Stimulated activated memory B cell treated with anti-CD40 and anti-IgM and Interleukin-4, amounts not matched to agents 10 μg/mL and 1 μg/mL and 100 μg/mL, for 72 hours (primary cell): ENCODE data around the gene SLC17A5.
"Not testable (repeated sequence)": the region's sequence is repeated elsewhere in the genome, so short reads cannot be mapped to it uniquely, and the experiment has no call there.

Source experiments
- ATAC-seq: fragments of 150-1000 bp; cut with Tn5 transposase; 2 replicates; pipeline ENCODE4 v1.10.0; 2021
- H3K27ac Mint-ChIP-seq: one replicate; pipeline ENCODE4 v1.8.0; 2022; ENCODE audit warnings: mild to moderate bottlenecking, mixed read lengths
- H3K27me3 Mint-ChIP-seq: one replicate; pipeline ENCODE4 v1.8.0; 2022; ENCODE audit warnings: mixed read lengths
- H3K36me3 Mint-ChIP-seq: one replicate; pipeline ENCODE4 v1.8.0; 2022; ENCODE audit warnings: mixed read lengths
- H3K4me1 Mint-ChIP-seq: one replicate; pipeline ENCODE4 v1.8.0; 2022; ENCODE audit warnings: mixed read lengths
- H3K4me3 Mint-ChIP-seq: one replicate; pipeline ENCODE4 v1.8.0; 2022; ENCODE audit warnings: mild to moderate bottlenecking, moderate library complexity, mixed read lengths
- H3K9me3 Mint-ChIP-seq: one replicate; pipeline ENCODE4 v1.8.0; 2022; ENCODE audit warnings: mixed read lengths

The SLC17A5 gene

DNA sequence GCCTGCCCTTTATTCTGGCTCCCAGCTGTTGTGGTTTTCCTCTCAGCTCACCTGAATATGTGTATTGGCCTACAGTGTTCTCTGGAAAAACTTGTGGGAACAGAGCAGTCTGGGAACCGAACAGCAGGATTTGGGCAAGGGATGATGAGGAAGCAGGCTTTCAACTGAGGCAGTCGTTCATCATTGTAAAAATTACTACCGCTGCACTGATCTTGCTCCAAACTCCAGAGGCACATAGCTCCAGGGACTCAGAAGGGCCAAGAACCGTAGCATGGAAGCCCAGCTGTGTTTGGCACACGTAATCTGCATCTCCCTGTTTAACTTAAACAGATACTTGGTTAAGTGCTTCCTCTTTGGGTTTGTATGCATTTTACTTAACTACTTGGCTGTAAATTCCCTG lies 84.7 kb downstream of the SLC17A5 start:
- Mint-ChIP-seq H3K9me3 (no peaks in the 10 kb centered on the region), H3K27ac (no peak overlapping the region), H3K4me1 (no peaks in the 10 kb centered on the region), H3K27me3 (no peaks in the 10 kb centered on the region), H3K4me3 (no peak overlapping the region), H3K36me3 (no peaks in the 10 kb centered on the region)
- ATAC-seq = no peak

DNA sequence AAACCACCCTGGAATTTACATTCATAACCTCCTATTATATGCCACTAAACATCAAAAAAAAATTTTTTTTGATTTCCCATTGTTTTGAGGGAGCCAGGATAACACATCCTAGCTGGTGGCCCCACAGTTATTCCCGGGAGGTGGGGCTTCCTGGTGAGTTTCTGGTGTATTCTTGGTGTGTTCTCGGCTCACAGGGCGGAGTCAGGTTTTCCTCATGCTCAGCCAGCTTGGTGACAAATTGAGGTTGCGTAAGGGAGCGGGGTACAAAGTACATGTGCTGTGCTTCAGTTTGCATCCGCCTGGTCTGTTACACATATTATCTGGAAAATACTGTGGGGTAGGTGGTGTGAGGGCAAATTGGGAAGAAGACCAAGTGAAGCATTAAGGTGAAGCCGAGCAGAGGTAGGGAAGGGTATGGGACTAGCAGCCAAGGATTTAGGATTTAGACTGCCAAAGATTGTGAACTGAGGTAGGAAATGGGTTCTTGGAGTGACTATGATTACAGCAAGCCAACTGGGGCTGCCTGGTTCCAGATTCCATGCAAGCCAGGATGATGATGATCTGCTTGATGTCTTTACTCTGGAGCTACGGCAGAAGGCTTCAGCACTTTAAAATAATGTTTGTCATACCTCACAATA lies 86.7 kb downstream of the SLC17A5 start:
- Mint-ChIP-seq H3K4me1 (no peaks in the 10 kb centered on the region), H3K27ac (no peak overlapping the region), H3K36me3 (no peaks in the 10 kb centered on the region), H3K4me3 (no peak overlapping the region), H3K27me3 (no peaks in the 10 kb centered on the region), H3K9me3 (no peaks in the 10 kb centered on the region)
- ATAC-seq = no peak

- not testable (repeated sequence) for H3K4me3 Mint-ChIP-seq, ATAC-seq
Observed at GRCh38 chr6:73566486-73566871, 87.3 kb downstream of the SLC17A5 start.

GRCh38 chr6:73565767-73566485 lies 87.9 kb downstream of the SLC17A5 start:
- no peaks in the 10 kb centered on the region for H3K9me3 Mint-ChIP-seq
- H3K4me3 Mint-ChIP-seq = no peak overlapping the region
- no peak for ATAC-seq
- peaks cover 4% of the 10 kb centered on the region for H3K4me1 Mint-ChIP-seq
- H3K36me3 Mint-ChIP-seq = no peaks in the 10 kb centered on the region
- no peak overlapping the region for H3K27ac Mint-ChIP-seq
- H3K27me3 Mint-ChIP-seq = no peaks in the 10 kb centered on the region

More at GRCh38 chr6:73566486-73566871, 87.3 kb downstream of the SLC17A5 start:
- H3K27me3 Mint-ChIP-seq, H3K27ac Mint-ChIP-seq, H3K4me1 Mint-ChIP-seq, H3K36me3 Mint-ChIP-seq, H3K9me3 Mint-ChIP-seq: not testable (repeated sequence)

- Mint-ChIP-seq H3K36me3 (no peaks in the 10 kb centered on the region), H3K27ac (no peak overlapping the region), H3K4me1 (peaks cover 12% of the 10 kb centered on the region), H3K9me3 (no peaks in the 10 kb centered on the region), H3K27me3 (no peaks in the 10 kb centered on the region), H3K4me3 (no peak overlapping the region)
- ATAC-seq = no peak
Observed at GRCh38 chr6:73564578-73565345, 89.0 kb downstream of the SLC17A5 start.

DNA sequence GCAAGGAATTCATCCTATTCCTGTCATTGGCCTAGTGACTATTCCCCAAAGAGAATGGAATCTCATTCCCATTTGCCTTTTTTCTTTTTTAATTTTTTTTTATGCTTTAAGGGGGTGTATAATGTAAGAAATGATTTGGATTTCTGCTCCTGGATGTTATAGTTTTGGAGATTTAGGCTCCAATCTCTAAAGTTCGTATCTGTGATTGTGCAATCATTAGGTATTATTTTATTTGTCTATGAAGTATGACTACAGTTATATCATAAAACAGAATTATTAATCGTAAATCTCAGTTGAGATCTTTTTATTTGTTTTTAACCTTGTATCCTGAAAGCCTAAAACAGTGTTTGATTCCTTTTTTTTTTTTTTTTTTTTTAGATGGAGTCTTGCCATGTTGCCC lies 91.2 kb downstream of the SLC17A5 start:
- no peaks in the 10 kb centered on the region for H3K27me3 Mint-ChIP-seq
- H3K9me3 Mint-ChIP-seq = no peaks in the 10 kb centered on the region
- H3K4me3 Mint-ChIP-seq = no peak overlapping the region
- no peak overlapping the region for H3K27ac Mint-ChIP-seq
- H3K4me1 Mint-ChIP-seq = peaks cover 31% of the 10 kb centered on the region
- ATAC-seq = no peak
- no peaks in the 10 kb centered on the region for H3K36me3 Mint-ChIP-seq

DNA sequence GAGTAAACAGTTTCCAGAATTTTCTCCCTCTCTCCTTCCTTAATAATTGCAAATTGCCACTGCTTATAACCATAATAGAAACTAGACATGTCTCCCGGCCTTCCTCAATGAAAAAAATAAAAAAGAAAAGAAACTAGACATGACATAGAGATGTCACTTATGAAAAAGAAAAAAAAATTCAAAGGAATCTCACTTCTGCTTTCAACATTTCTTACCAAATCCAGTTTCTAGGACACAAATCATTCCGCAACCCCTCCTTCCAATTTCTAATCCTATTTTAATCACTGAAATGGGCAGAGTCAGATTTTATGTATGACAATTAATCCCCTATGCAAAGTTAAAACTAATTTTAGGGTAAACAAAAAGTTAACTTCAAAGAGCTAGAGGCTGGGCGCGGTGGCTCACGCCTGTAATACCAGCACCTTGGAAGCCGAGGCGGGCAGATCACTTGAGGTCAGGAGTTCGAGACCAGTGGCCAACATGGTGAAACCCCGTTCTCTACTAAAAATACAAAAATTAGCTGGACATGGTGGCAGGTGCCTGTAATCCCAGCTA lies 92.9 kb downstream of the SLC17A5 start:
- no peaks in the 10 kb centered on the region for H3K27me3 Mint-ChIP-seq
- peak overlapping the region; percentile 46 for H3K4me3 Mint-ChIP-seq
- peaks cover 36% of the 10 kb centered on the region for H3K4me1 Mint-ChIP-seq
- H3K27ac Mint-ChIP-seq = peak overlapping the region; percentile 83
- no peaks in the 10 kb centered on the region for H3K36me3 Mint-ChIP-seq
- no peaks in the 10 kb centered on the region for H3K9me3 Mint-ChIP-seq
- peak; percentile 73 for ATAC-seq

GRCh38 chr6:73560182-73560732 lies 93.5 kb downstream of the SLC17A5 start:
- Mint-ChIP-seq H3K27ac (peak overlapping the region; percentile 83), H3K4me1 (peaks cover 36% of the 10 kb centered on the region), H3K36me3 (no peaks in the 10 kb centered on the region), H3K4me3 (peak overlapping the region; percentile 46), H3K27me3 (no peaks in the 10 kb centered on the region), H3K9me3 (no peaks in the 10 kb centered on the region)
- peak; percentile 49 for ATAC-seq

DNA sequence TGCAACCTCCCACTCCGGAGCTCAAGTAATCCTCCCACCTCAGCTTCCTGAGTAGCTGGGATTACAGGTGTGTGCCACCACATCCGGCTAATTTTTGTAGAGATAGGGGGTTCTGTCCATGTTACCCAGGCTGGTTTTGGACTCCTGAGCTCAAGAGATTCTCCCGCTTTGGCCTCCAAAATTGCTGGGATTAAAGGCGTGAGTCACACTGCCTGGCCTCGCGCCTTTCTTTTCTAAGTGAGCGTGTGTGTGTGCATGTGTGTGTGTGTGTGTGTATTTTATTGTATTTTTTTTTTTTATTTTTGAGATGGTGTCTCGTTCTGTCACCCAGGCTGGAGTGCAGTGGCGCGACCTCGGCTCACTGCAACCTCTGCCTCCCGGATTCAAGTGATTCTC lies 94.4 kb downstream of the SLC17A5 start:
- not testable (repeated sequence) for H3K36me3 Mint-ChIP-seq, H3K9me3 Mint-ChIP-seq, H3K4me3 Mint-ChIP-seq, H3K27me3 Mint-ChIP-seq, ATAC-seq
- Mint-ChIP-seq H3K4me1 (peaks cover 36% of the 10 kb centered on the region), H3K27ac (peak overlapping the region; percentile 83)

- ATAC-seq = peak; percentile 52
- no peaks in the 10 kb centered on the region for H3K9me3 Mint-ChIP-seq
Observed at GRCh38 chr6:73558624-73559398, 95.0 kb downstream of the SLC17A5 start.

GRCh38 chr6:73556836-73557235 lies 97.0 kb downstream of the SLC17A5 start:
- H3K9me3 Mint-ChIP-seq = no peaks in the 10 kb centered on the region
- H3K27ac Mint-ChIP-seq = no peak overlapping the region
- no peaks in the 10 kb centered on the region for H3K27me3 Mint-ChIP-seq
- no peaks in the 10 kb centered on the region for H3K36me3 Mint-ChIP-seq
- peaks cover 36% of the 10 kb centered on the region for H3K4me1 Mint-ChIP-seq
- no peak overlapping the region for H3K4me3 Mint-ChIP-seq
- ATAC-seq = no peak

More at GRCh38 chr6:73558624-73559398, 95.0 kb downstream of the SLC17A5 start:
- Mint-ChIP-seq H3K36me3 (no peaks in the 10 kb centered on the region), H3K27me3 (no peaks in the 10 kb centered on the region), H3K4me3 (no peak overlapping the region), H3K4me1 (peaks cover 36% of the 10 kb centered on the region), H3K27ac (peak overlapping the region; percentile 83)

DNA sequence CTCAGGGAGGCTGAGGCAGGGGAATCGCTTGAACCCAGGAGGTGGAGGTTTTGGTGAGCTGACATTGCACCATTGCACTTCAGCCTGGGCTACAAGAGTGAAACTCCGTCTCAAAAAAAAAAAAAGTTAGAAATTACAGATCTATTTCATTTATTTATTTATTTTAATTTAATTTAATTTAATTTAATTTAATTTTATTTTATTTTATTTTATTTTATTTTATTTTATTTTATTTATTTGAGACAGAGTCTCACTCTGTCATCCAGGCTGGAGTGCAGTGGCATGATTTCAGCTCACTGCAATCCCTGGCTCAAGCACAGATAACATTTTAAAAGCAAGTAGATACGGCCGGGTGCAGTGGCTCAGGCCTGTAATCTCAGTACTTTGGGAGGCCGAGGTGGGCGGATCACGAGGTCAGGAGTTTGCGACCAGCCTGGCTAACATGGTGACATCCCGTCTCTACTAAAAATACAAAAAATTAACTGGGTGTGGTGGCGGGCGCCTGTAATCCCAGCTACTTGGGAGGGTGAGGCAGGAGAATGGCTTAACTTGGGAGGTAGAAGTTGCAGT lies 98.3 kb downstream of the SLC17A5 start:
- H3K4me1 Mint-ChIP-seq = peaks cover 27% of the 10 kb centered on the region
- H3K36me3 Mint-ChIP-seq, ATAC-seq: not testable (repeated sequence)

GRCh38 chr6:73551115-73551514 lies 102.7 kb downstream of the SLC17A5 start:
- not testable (repeated sequence) for ATAC-seq, H3K4me3 Mint-ChIP-seq, H3K27me3 Mint-ChIP-seq, H3K27ac Mint-ChIP-seq, H3K9me3 Mint-ChIP-seq, H3K4me1 Mint-ChIP-seq, H3K36me3 Mint-ChIP-seq

More for the DNA sequence above, 98.3 kb downstream of the SLC17A5 start:
- not testable (repeated sequence) for H3K9me3 Mint-ChIP-seq, H3K27me3 Mint-ChIP-seq, H3K27ac Mint-ChIP-seq, H3K4me3 Mint-ChIP-seq
